ENCODE results near the gene LRPAP1.
"Not testable (repeated sequence)": the region's sequence is repeated elsewhere in the genome, so short reads cannot be mapped to it uniquely, and the experiment has no call there.

LRPAP1 gene

GRCh38 chr4:3517731-3518510, 14.3 kb downstream of the LRPAP1 start:
- no peak for DNase-seq

- no peak for DNase-seq
Measured at GRCh38 chr4:3516836-3517730, 15.1 kb downstream of the LRPAP1 start.

- DNase-seq = no peak
Measured at GRCh38 chr4:3516061-3516835, 16.0 kb downstream of the LRPAP1 start.

GRCh38 chr4:3515646-3516045, 16.6 kb downstream of the LRPAP1 start:
- no peak for DNase-seq

- no peak for DNase-seq
Measured at GRCh38 chr4:3514806-3515501, 17.3 kb downstream of the LRPAP1 start.

- no peak for DNase-seq
Measured at GRCh38 chr4:3514221-3514780, 17.9 kb downstream of the LRPAP1 start.

- DNase-seq = no peak
Measured at GRCh38 chr4:3513807-3514206, 18.4 kb downstream of the LRPAP1 start.

GRCh38 chr4:3512719-3513118, 19.5 kb downstream of the LRPAP1 start:
- no peak for DNase-seq

- DNase-seq = no peak
Measured at GRCh38 chr4:3512279-3512678, 19.9 kb downstream of the LRPAP1 start.

GRCh38 chr4:3511601-3512000, 20.6 kb downstream of the LRPAP1 start:
- DNase-seq = not testable (repeated sequence)

- DNase-seq = no peak
Measured at GRCh38 chr4:3511187-3511586, 21.0 kb downstream of the LRPAP1 start.

- DNase-seq = no peak
Measured at GRCh38 chr4:3510481-3510880, 21.7 kb downstream of the LRPAP1 start.

GRCh38 chr4:3508542-3508941, 23.7 kb downstream of the LRPAP1 start:
- no peak for DNase-seq

GRCh38 chr4:3505231-3505630, 27.0 kb downstream of the LRPAP1 start:
- DNase-seq = no peak

GRCh38 chr4:3502941-3503936, 29.0 kb downstream of the LRPAP1 start:
- DNase-seq = no peak

GRCh38 chr4:3501825-3502425, 30.3 kb downstream of the LRPAP1 start:
- DNase-seq = no peak

GRCh38 chr4:3501126-3501824, 30.9 kb downstream of the LRPAP1 start:
- no peak for DNase-seq

GRCh38 chr4:3500634-3501101, 31.6 kb downstream of the LRPAP1 start:
- DNase-seq = no peak

GRCh38 chr4:3500111-3500510, 32.1 kb downstream of the LRPAP1 start:
- no peak for DNase-seq

GRCh38 chr4:3499710-3500109, 32.5 kb downstream of the LRPAP1 start:
- no peak for DNase-seq
